Heart right ventricle (tissue), 16 donors: Measurements from ENCODE around the gene SRSF2. TPM values are rescaled to one million over a fixed set of nuclear protein-coding genes. Genes with fewer than 3 reads are reported as not detected.

Experiments used
- ATAC-seq, 8 donors: fragments of 200-7000 bp; cut with Tn5 transposase; one replicate each; pipeline ENCODE4 v1.9.1; 2020; ENCODE audit warnings: mild to moderate bottlenecking in 8 of 8, moderate library complexity in 8 of 8, moderate number of reproducible peaks in 1 of 8
- DNase-seq, 2 donors: peaks; one replicate each; pipeline ENCODE4 v3.0.0-alpha.2; 2020
- H3K27ac ChIP-seq, 10 donors: fragments of 200-600 bp; sonication (generic) in 2 of 10; one replicate each; pipeline versions ENCODE4 v1.5.0 to v1.8.0; 2020 to 2022; ENCODE audit warnings: mild to moderate bottlenecking in 3 of 10
- H3K27me3 ChIP-seq, 7 donors: fragments of 200-600 bp; one replicate each; pipeline ENCODE4 v1.8.0; 2021 to 2022; ENCODE audit warnings: mild to moderate bottlenecking in 2 of 7
- H3K36me3 ChIP-seq, 9 donors: fragments of 200-600 bp; sonication (generic) in 1 of 9; one replicate each; pipeline versions ENCODE4 v1.5.0 to v1.8.0; 2020 to 2022; ENCODE audit warnings: mild to moderate bottlenecking in 2 of 9
- H3K4me1 ChIP-seq, 9 donors: fragments of 200-600 bp; sonication (generic) in 1 of 9; one replicate each; pipeline versions ENCODE4 v1.5.0 to v1.8.0; 2020 to 2022; ENCODE audit warnings: mild to moderate bottlenecking in 4 of 9
- H3K4me3 ChIP-seq, 10 donors: fragments of 200-600 bp; sonication (generic) in 2 of 10; one replicate each; pipeline versions ENCODE4 v1.5.0 to v1.8.0; 2020 to 2022; ENCODE audit warnings: mild to moderate bottlenecking in 7 of 10, moderate library complexity in 2 of 10
- H3K9me3 ChIP-seq, 11 donors: fragments of 200-600 bp in 10 of 11; sonication (generic) in 2 of 11; one replicate each; pipeline versions ENCODE4 v1.5.0 to v1.8.0; 2013 to 2022; ENCODE audit warnings: mild to moderate bottlenecking in 2 of 11, control low read depth in 1 of 11, moderate library complexity in 1 of 11
- CTCF ChIP-seq, 9 donors: fragments of 200-600 bp; sonication (generic) in 2 of 9; IDR thresholded peaks; one replicate each; pipeline versions ENCODE4 v1.5.0 to v1.8.0; 2021 to 2022; ENCODE audit warnings: antibody characterized with exemption in 9 of 9, mild to moderate bottlenecking in 5 of 9, moderate library complexity in 1 of 9
- WGBS, 2 donors: extraction: QIAGEN DNeasy Blood & Tissue Kit; methylation state at CpG; one replicate each; pipeline ENCODE4 v1.1.7; 2013; ENCODE audit warnings: inconsistent platforms in 1 of 2; 5-methylcytosine and 5-hydroxymethylcytosine counted together
- intact Hi-C, 10 donors: fragments of 100-400 bp; cut with DNase I; formaldehyde crosslinking; loops; one replicate each; pipeline versions ENCODE4 v1.11.1 to v1.14.2; 2022
- polyA plus RNA-seq, 2 donors: library from polyadenylated mRNA; stranded (reverse); fragments of 200-250 nt; gene quantifications; one replicate each; pipeline ENCODE4 v1.2.3, GENCODE V29; 2013
- total RNA-seq, 10 donors: library from RNA; stranded (reverse); fragmentation: NEBNext Ultra II Directional in 3 of 10; extraction: Animal tissue kit (Norgen Biotek cat#: 25700) in 3 of 10; gene quantifications; one replicate each; pipeline versions ENCODE4 v1.2.1 to v1.2.4, GENCODE V29; 2021 to 2023
- donor health status: Arrhythmogenic right ventricular cardiomyopathy.
- donor health status: ischemic (EF 13 %, LVEDD 7.1; RV severe dilation, severe dysfunction).
- donor health status: healthy with polysubstance abuse.
- donor health status: DM: no; HTN: yes; CAD: no.
- donor health status: DM: no; HTN: no; CAD: no.
- donor health status: ischemic (EF 25% LVEDD 6.9; RV normal size, moderate dysfunction).
- donor health status: ischemic (EF 25% LVEDD 5.7; RV mildly dilated, moderate dysfunction).
- donor health status: healthy.
- donor health status: DM: yes; HTN: yes; CAD: no.
- donor health status: Ischemic cardiomyopathy.
- donor health status: ischemic (EF 35%, LVEDD 5.7; RV mildly dilated, moderate dysfunction).
- donor health status: nonischemic (EF 11% LVEDD 7.7; RV severe dilation, severe dysfunction).
- donor health status: DM: yes; HTN: yes; CAD: no.
- donor health status: PGD.
- donor health status: ischemic (EF 29% LVEDD 5.4; RV normal size, mild dysfunction).
- donor health status: nonischemic (EF 23%, LVEDD 6.1; RV moderate dilation, normal function).

Gene SRSF2
- total and polyA plus RNA-seq, 12 donors = 58.8 to 109 (median 79.8) TPM

GRCh38 chr17:76721463-76721862, 15.7 kb downstream of the SRSF2 start:
- DNase-seq (no peak), ATAC-seq (no peak)
- WGBS, 2 donors = 74 to 75% methylated on average over 10 of the region's 10 CpGs
- H3K27ac ChIP-seq = peak overlapping the region in 7 of 10 donors; percentile 15 to 58 (median 39)
- H3K4me1 ChIP-seq = peaks cover 14 to 66% (median 59%) of the 10 kb centered on the region in 9 donors
- no peak overlapping the region for H3K4me3 ChIP-seq
- H3K36me3 ChIP-seq = peaks cover 0 to 90% (median 76%) of the 10 kb centered on the region in 9 donors
- TF ChIP-seq CTCF (IDR thresholded peaks at IDR 0.05) = no peak
- intact Hi-C loops = loop anchor here in 2 of 10 donors (10.0 kb wide), 2 partner anchors 47 to 177 kb away; partner anchors contain the start of gene PRCD (in 1 of the 2)
- no peaks in the 10 kb centered on the region for H3K27me3 ChIP-seq
- H3K9me3 ChIP-seq = no peaks in the 10 kb centered on the region

- intact Hi-C loops = loop anchor here in 2 of 10 donors (10.0 kb wide), 2 partner anchors 46 to 176 kb away; partner anchors contain the start of gene PRCD (in 1 of the 2)
- H3K9me3 ChIP-seq = no peaks in the 10 kb centered on the region
- DNase-seq (no peak), ATAC-seq (peak in 2 of 8 donors; percentile 6 to 30)
- H3K4me1 ChIP-seq = peaks cover 19 to 71% (median 64%) of the 10 kb centered on the region in 9 donors
- no peak overlapping the region for H3K4me3 ChIP-seq
- H3K36me3 ChIP-seq = peaks cover 0 to 95% (median 76%) of the 10 kb centered on the region in 9 donors
- no peak for TF ChIP-seq CTCF (IDR thresholded peaks at IDR 0.05)
- H3K27ac ChIP-seq = peak overlapping the region in 6 of 10 donors; percentile 20 to 58 (median 42)
- 67 to 86% methylated on average over 9 of the region's 9 CpGs for WGBS, 2 donors
- H3K27me3 ChIP-seq = no peaks in the 10 kb centered on the region
Observed at GRCh38 chr17:76720941-76721340, 16.2 kb downstream of the SRSF2 start.

- DNase-seq (no peak), ATAC-seq (peak in 1 of 8 donors; percentile 14)
- peak overlapping the region in 5 of 10 donors; percentile 29 to 58 (median 46) for H3K27ac ChIP-seq
- H3K27me3 ChIP-seq = no peaks in the 10 kb centered on the region
- H3K36me3 ChIP-seq = peaks cover 0 to 100% (median 76%) of the 10 kb centered on the region in 9 donors
- no peak for TF ChIP-seq CTCF (IDR thresholded peaks at IDR 0.05)
- peaks cover 25 to 74% (median 67%) of the 10 kb centered on the region in 9 donors for H3K4me1 ChIP-seq
- H3K9me3 ChIP-seq = no peaks in the 10 kb centered on the region
- intact Hi-C loops = loop anchor here in 2 of 10 donors (10.0 kb wide), 2 partner anchors 45 to 175 kb away; partner anchors contain the start of gene PRCD (in 1 of the 2)
- no peak overlapping the region for H3K4me3 ChIP-seq
- 61 to 71% methylated on average over 9 of the region's 9 CpGs for WGBS, 2 donors
Observed at GRCh38 chr17:76720211-76720610, 16.9 kb downstream of the SRSF2 start.

GRCh38 chr17:76718516-76718915, 18.6 kb downstream of the SRSF2 start:
- H3K36me3 ChIP-seq = peaks cover 0 to 97% (median 68%) of the 10 kb centered on the region in 9 donors
- no peaks in the 10 kb centered on the region for H3K27me3 ChIP-seq
- no peaks in the 10 kb centered on the region for H3K9me3 ChIP-seq
- DNase-seq (no peak), ATAC-seq (no peak)
- no peak overlapping the region for H3K27ac ChIP-seq
- no peak overlapping the region for H3K4me3 ChIP-seq
- TF ChIP-seq CTCF (IDR thresholded peaks at IDR 0.05) = no peak
- intact Hi-C loops = loop anchor here in 2 of 10 donors (5.0 to 10.0 kb wide), 2 partner anchors 36 to 164 kb away; no protein-coding TSS in a partner anchor
- 87 to 89% methylated on average over 16 of the region's 16 CpGs for WGBS, 2 donors
- peaks cover 17 to 73% (median 61%) of the 10 kb centered on the region in 9 donors for H3K4me1 ChIP-seq
